ENCODE data around the gene FHOD1.

The FHOD1 gene

GRCh38 chr16:67252609-67253497 is 5.6 kb upstream of the FHOD1 start:
- DNase-seq (ENCODE audit: insufficient read length, low spot score) (no peak), FAIRE-seq (no peak)

DNA sequence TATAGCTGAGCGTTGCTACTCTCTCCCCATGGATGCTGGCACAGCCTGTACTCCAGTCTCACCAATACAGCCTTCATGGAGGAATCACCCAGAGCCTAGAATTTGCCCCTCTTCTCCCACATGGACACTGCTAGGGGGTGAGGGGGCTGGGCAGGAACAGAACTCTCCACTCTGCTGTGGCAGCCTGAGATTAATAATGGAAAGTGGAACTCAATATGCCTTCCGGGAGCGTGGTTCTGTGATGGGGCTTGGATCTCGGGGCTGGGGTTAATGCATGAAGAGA is 2.7 kb upstream of the FHOD1 start:
- DNase-seq (ENCODE audit: insufficient read length, low spot score) (no peak), FAIRE-seq (no peak)

GRCh38 chr16:67249178-67250044 is 2.1 kb upstream of the FHOD1 start:
- FAIRE-seq (no peak), DNase-seq (ENCODE audit: insufficient read length, low spot score) (no peak)

GRCh38 chr16:67248401-67249177 is 1.3 kb upstream of the FHOD1 start, which contains the start of gene SLC9A5:
Gene SLC9A5, plus strand, starts transcription at chr16:67248979. Its CDS starts 36 bp downstream, at chr16:67249015.
- no peak for DNase-seq (ENCODE audit: insufficient read length, low spot score)

DNA sequence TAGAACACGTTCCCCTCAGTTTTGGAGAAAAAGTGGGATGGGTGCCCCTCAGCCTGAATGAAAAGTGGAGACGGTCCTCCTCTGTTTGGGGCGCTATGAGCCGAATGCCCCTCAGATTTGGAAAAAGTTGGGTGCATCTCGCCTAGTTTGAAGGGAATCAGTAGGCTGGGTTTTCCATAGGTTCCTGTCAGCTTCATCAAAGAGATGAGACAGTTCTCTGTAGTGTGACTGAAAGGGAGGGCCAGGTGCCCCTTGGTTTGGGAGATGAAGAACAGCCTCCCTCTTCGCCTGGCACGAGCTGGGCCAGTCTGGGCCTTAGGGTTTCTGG is 756 bp upstream of the FHOD1 start:
- no peak for DNase-seq (ENCODE audit: insufficient read length, low spot score)
- FAIRE-seq: no peak

More at GRCh38 chr16:67248401-67249177, 1.3 kb upstream of the FHOD1 start, which contains the start of gene SLC9A5:
- FAIRE-seq: no peak

GRCh38 chr16:67246756-67247191 is 507 bp downstream of the FHOD1 start:
- FAIRE-seq: no peak
- DNase-seq (ENCODE audit: insufficient read length, low spot score): no peak

DNA sequence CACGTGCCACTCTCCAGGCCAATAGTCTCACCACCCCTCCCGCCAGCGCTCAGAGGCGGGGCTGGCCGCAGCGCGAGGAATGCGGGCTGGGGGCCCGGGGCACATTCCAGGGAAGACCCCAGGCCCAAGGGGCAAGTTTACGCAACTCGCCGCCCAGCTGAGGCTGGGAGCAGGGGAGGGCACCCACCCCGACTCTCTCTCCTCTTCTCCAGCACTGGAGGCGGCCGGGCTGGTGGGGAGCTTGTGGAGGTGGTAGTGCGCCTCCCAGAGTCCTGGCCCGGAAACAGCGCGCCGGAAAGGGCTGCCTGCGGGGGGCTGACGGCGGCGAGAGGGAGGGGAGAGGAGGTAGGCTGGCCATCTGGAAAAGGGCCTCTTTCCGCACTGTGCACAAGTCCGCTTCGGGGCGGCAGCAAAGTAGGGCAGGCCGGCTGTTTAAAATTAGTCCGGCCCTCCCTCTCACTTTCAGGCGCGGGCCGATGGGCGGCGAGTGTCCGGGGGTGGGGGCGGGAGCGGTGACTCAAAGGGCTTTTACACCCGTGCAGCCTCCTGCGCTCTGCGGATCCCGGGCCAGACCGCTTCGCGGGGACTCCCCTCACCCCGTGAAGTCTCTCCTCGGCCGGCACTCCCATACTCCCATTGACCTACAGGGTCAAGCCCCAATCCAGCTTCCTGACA is 1.1 kb downstream of the FHOD1 start:
- DNase-seq (ENCODE audit: insufficient read length, low spot score) (no peak), FAIRE-seq (peak; percentile 44)

GRCh38 chr16:67245674-67246080 is 1.6 kb downstream of the FHOD1 start:
- DNase-seq (ENCODE audit: insufficient read length, low spot score) (no peak), FAIRE-seq (no peak)

GRCh38 chr16:67245186-67245585 is 2.1 kb downstream of the FHOD1 start:
- no peak for DNase-seq (ENCODE audit: insufficient read length, low spot score)
- FAIRE-seq: no peak

- peak; percentile 87 for DNase-seq (ENCODE audit: insufficient read length, low spot score)
Observed at GRCh38 chr16:67244387-67245185, 2.7 kb downstream of the FHOD1 start.

DNA sequence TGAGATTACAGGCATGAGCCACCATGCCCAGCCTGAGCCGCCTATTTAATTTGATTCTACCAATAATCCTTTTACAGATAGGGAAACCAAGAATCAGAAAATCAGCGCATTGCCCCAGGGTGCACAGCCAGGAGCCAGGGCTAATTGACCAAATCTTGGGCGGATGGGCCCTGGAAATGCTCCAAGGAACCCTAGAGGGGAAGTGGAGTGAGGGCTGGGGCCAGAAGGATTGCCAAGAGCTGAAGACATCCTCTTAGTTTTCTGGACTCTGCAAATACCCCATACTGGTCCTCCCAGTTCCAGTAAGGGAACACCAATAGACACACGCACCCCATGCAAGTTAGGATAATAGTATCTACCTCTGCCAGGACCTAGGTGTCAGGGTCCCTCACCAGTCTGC is 3.8 kb downstream of the FHOD1 start:
- no peak for FAIRE-seq
- no peak for DNase-seq (ENCODE audit: insufficient read length, low spot score)

More at GRCh38 chr16:67244387-67245185, 2.7 kb downstream of the FHOD1 start:
- FAIRE-seq: peak; percentile 93

DNA sequence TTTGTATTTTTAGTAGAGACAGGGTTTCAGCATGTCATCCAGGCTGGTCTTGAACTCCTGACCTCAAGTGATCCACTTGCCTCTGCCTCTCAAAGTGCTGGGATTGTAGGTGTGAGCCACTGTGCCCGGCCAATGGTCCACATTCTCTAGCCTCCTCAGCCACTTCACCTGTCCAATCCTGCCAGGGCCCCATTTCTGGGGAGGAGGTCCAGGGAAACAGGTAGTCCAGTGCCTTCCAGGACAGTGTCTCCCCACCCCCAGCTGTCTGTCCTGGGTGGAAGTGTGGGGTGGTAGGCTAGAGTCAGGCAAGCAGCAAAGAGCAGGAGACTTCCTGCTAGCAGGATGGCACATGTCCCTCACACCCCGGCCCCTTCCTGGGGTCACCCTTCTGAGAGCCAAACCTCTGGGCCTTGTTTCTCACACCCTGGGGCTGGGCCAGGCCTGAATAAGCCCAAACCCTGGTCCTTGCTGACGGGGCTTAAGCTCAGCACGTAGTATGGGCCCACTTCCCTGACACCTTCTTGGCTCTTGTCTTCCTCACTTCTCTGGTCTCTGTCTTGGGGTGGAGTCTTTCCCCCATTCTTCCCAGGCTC is 5.0 kb downstream of the FHOD1 start:
- DNase-seq (ENCODE audit: insufficient read length, low spot score): no peak
- no peak for FAIRE-seq

GRCh38 chr16:67241008-67241900 is 6.0 kb downstream of the FHOD1 start:
- DNase-seq (ENCODE audit: insufficient read length, low spot score): no peak
- no peak for FAIRE-seq

GRCh38 chr16:67240506-67240905 is 6.8 kb downstream of the FHOD1 start:
- FAIRE-seq (no peak), DNase-seq (ENCODE audit: insufficient read length, low spot score) (no peak)

- DNase-seq (ENCODE audit: insufficient read length, low spot score) (no peak), FAIRE-seq (no peak)
Observed at GRCh38 chr16:67238806-67239470, 8.3 kb downstream of the FHOD1 start.

GRCh38 chr16:67238278-67238575 is 9.1 kb downstream of the FHOD1 start:
- FAIRE-seq (no peak), DNase-seq (ENCODE audit: insufficient read length, low spot score) (no peak)

- no peak for FAIRE-seq
- no peak for DNase-seq (ENCODE audit: insufficient read length, low spot score)
Observed at GRCh38 chr16:67237396-67238277, 9.6 kb downstream of the FHOD1 start.

Measured in GM19239 (cell line).